ENCODE measurements around the gene KRTAP3-2.

Gene KRTAP3-2

GRCh38 chr17:41004397-41004796 is 4.7 kb upstream of the KRTAP3-2 start:
- no peak for DNase-seq (ENCODE audit: low read depth)
- TF ChIP-seq MYC (IDR thresholded peaks at IDR 0.05; ENCODE audit: low read depth, low read length) (no peak), POLR2A (IDR thresholded peaks at IDR 0.05; ENCODE audit: extremely low read depth, insufficient read length) (no peak), CTCF (IDR thresholded peaks at IDR 0.05; ENCODE audit: low read depth, low read length) (no peak), MAX (IDR thresholded peaks at IDR 0.05; ENCODE audit: low read depth, low read length) (no peak)
- H3K4me3 ChIP-seq (ENCODE audit: low read depth, low read length), result no peak overlapping the region

- H3K4me3 ChIP-seq (ENCODE audit: low read depth, low read length), result no peak overlapping the region
- no peak for DNase-seq (ENCODE audit: low read depth)
- no peak for TF ChIP-seq MAX (IDR thresholded peaks at IDR 0.05; ENCODE audit: low read depth, low read length)
- TF ChIP-seq POLR2A (IDR thresholded peaks at IDR 0.05; ENCODE audit: extremely low read depth, insufficient read length), result no peak
- no peak for TF ChIP-seq MYC (IDR thresholded peaks at IDR 0.05; ENCODE audit: low read depth, low read length)
- no peak for TF ChIP-seq CTCF (IDR thresholded peaks at IDR 0.05; ENCODE audit: low read depth, low read length)
These were observed 4.2 kb upstream of the KRTAP3-2 start for GRCh38 chr17:41003926-41004325.

- no peak for TF ChIP-seq CTCF (IDR thresholded peaks at IDR 0.05; ENCODE audit: low read depth, low read length)
- no peak for TF ChIP-seq POLR2A (IDR thresholded peaks at IDR 0.05; ENCODE audit: extremely low read depth, insufficient read length)
- TF ChIP-seq MAX (IDR thresholded peaks at IDR 0.05; ENCODE audit: low read depth, low read length), result no peak
- TF ChIP-seq MYC (IDR thresholded peaks at IDR 0.05; ENCODE audit: low read depth, low read length), result no peak
These were observed 3.1 kb upstream of the KRTAP3-2 start for GRCh38 chr17:41002814-41003213.

GRCh38 chr17:41001795-41002194 is 2.1 kb upstream of the KRTAP3-2 start:
- TF ChIP-seq MYC (IDR thresholded peaks at IDR 0.05; ENCODE audit: low read depth, low read length), result no peak
- TF ChIP-seq MAX (IDR thresholded peaks at IDR 0.05; ENCODE audit: low read depth, low read length), result no peak
- TF ChIP-seq CTCF (IDR thresholded peaks at IDR 0.05; ENCODE audit: low read depth, low read length), result no peak
- DNase-seq (ENCODE audit: low read depth), result no peak
- H3K4me3 ChIP-seq (ENCODE audit: low read depth, low read length), result no peak overlapping the region

More at GRCh38 chr17:41002814-41003213, 3.1 kb upstream of the KRTAP3-2 start:
- no peak overlapping the region for H3K4me3 ChIP-seq (ENCODE audit: low read depth, low read length)
- DNase-seq (ENCODE audit: low read depth), result no peak

GRCh38 chr17:40997361-40997760 is 2.3 kb downstream of the KRTAP3-2 start:
- DNase-seq (ENCODE audit: low read depth), result no peak
- no peak for TF ChIP-seq CTCF (IDR thresholded peaks at IDR 0.05; ENCODE audit: low read depth, low read length)
- no peak for TF ChIP-seq MAX (IDR thresholded peaks at IDR 0.05; ENCODE audit: low read depth, low read length)
- no peak for TF ChIP-seq MYC (IDR thresholded peaks at IDR 0.05; ENCODE audit: low read depth, low read length)
- TF ChIP-seq POLR2A (IDR thresholded peaks at IDR 0.05; ENCODE audit: extremely low read depth, insufficient read length), result no peak
- no peak overlapping the region for H3K4me3 ChIP-seq (ENCODE audit: low read depth, low read length)

GRCh38 chr17:40996829-40997228 is 2.9 kb downstream of the KRTAP3-2 start:
- H3K4me3 ChIP-seq (ENCODE audit: low read depth, low read length), result no peak overlapping the region
- no peak for TF ChIP-seq MYC (IDR thresholded peaks at IDR 0.05; ENCODE audit: low read depth, low read length)
- no peak for TF ChIP-seq MAX (IDR thresholded peaks at IDR 0.05; ENCODE audit: low read depth, low read length)
- TF ChIP-seq POLR2A (IDR thresholded peaks at IDR 0.05; ENCODE audit: extremely low read depth, insufficient read length), result no peak
- TF ChIP-seq CTCF (IDR thresholded peaks at IDR 0.05; ENCODE audit: low read depth, low read length), result no peak
- DNase-seq (ENCODE audit: low read depth), result no peak

All from NB4 (cell line).